ENCODE measurements around the gene TRPV3. TPM values are rescaled to one million over a fixed set of nuclear protein-coding genes. Genes with fewer than 3 reads are reported as not detected.

TRPV3 gene
- total RNA-seq, 2 experiments from 2014 or later: 0.72 to 0.77 TPM

DNA sequence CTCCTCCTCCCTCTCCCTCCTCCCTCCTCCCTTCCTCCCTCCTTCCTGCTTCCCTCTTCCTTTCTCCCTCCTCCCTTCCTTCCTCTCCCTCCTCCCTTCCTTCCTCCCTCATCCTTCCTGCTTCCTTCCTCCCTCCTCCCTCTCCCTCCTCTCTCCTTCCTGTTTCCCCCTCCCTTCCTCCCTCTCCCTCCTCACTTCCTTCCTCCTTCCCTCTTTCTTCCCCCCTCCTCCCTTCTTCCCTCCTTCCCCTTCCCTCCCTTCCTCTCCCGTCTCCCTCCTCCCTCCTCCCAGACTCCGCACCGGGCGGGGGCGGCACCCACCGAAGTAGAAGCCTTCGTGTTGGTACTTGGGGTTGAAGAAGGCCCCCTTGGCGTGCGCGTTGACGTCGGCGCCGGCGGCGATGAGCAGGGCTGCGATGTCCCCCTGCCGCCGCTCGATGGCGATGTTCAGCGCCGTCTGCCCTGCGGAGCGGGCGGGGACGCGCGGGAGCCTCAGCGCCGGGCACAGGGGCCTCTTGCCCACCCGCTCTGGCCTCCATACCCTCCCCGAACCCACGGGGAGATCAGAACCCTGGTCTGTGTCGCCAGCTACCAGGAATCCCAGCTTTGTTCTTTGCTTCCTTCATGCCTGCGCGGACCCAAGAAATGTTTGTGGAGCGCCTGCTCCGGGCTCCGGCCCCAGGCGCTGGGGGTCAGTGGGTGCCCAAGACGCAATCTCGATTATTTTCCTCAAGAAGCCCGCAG is 22.2 kb downstream of the TRPV3 start:
- Mint-ChIP-seq H3K9me3 (no peaks in the 10 kb centered on the region), H3K27ac (no peak overlapping the region), H3K4me1 (ENCODE audit: low read depth) (peaks cover 3% of the 10 kb centered on the region), H3K4me3 (peak overlapping the region; percentile 54), H3K36me3 (ENCODE audit: low read depth) (no peaks in the 10 kb centered on the region), H3K27me3 (ENCODE audit: low read depth) (peaks cover 4% of the 10 kb centered on the region)
- intact Hi-C loops (cut with micrococcal nuclease): loop anchor here (1.0 to 2.0 kb wide), 2 partner anchors 113 to 133 kb away; partner anchors contain the start of genes EMC6 and TAX1BP3
- CTCF ChIA-PET: interaction anchor here (0.6 kb wide), 1 partner anchor 399 kb away, joined by 3 read pairs; no protein-coding TSS in a partner anchor
- peak; percentile 71 for DNase-seq

GRCh38 chr17:3534881-3535252 is 22.7 kb downstream of the TRPV3 start:
- intact Hi-C loops (cut with micrococcal nuclease): loop anchor here (1.0 to 2.0 kb wide), 2 partner anchors 114 to 133 kb away; partner anchors contain the start of genes EMC6 and TAX1BP3
- peak overlapping the region; percentile 54 for H3K4me3 Mint-ChIP-seq

DNA sequence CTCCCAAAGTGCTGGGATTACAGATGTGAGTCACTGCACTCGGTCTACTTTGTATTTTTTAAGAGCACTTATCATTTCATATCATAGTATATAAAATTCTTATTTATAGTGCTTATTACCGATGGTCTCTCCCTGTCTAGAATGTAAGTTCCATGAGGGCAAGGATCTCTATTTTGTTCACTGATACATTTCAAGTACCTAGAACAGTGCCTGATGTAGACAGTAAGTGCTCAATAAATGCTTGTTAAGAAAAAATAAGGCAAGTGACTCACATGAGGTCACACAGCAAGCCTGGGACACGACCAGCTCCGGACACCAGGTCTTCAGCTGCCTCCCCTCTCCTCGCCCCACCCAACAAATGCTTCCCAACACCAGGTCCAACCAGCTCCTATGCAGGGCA is 23.9 kb downstream of the TRPV3 start:
- intact Hi-C loops (cut with micrococcal nuclease): loop anchor here (2.0 kb wide), 1 partner anchor 115 kb away; no protein-coding TSS in a partner anchor
- H3K36me3 Mint-ChIP-seq (ENCODE audit: low read depth): no peaks in the 10 kb centered on the region
- peaks cover 3% of the 10 kb centered on the region for H3K4me1 Mint-ChIP-seq (ENCODE audit: low read depth)
- H3K27me3 Mint-ChIP-seq (ENCODE audit: low read depth): peaks cover 4% of the 10 kb centered on the region
- CTCF ChIA-PET: interaction anchor here (0.8 kb wide), 1 partner anchor 114 kb away, joined by 3 read pairs; no protein-coding TSS in a partner anchor
- H3K9me3 Mint-ChIP-seq: no peaks in the 10 kb centered on the region
- H3K27ac Mint-ChIP-seq: no peak overlapping the region
- no peak overlapping the region for H3K4me3 Mint-ChIP-seq
- DNase-seq: no peak

More at GRCh38 chr17:3534881-3535252, 22.7 kb downstream of the TRPV3 start:
- H3K27ac Mint-ChIP-seq: no peak overlapping the region
- peaks cover 3% of the 10 kb centered on the region for H3K4me1 Mint-ChIP-seq (ENCODE audit: low read depth)
- H3K27me3 Mint-ChIP-seq (ENCODE audit: low read depth): peaks cover 4% of the 10 kb centered on the region
- H3K36me3 Mint-ChIP-seq (ENCODE audit: low read depth): no peaks in the 10 kb centered on the region
- peak; percentile 31 for DNase-seq
- H3K9me3 Mint-ChIP-seq: no peaks in the 10 kb centered on the region
- CTCF ChIA-PET: interaction anchor here (0.6 kb wide), 1 partner anchor 102 kb away, joined by 3 read pairs; no protein-coding TSS in a partner anchor

DNA sequence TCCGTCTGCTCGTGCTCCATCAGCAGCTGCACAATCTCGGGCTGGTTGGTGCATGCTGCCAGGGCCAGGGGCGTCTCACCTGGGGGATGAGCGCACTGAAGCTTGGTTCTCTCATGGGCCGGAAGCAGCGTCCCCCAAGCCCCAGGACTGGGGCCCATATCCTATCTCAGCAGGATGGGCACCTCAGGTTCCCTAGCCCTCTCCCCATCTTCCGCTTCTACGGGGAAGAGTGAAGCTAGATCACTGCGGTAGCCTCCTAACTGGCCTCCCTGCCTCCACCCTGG is 24.8 kb downstream of the TRPV3 start:
- no peak for DNase-seq
- Mint-ChIP-seq H3K9me3 (no peaks in the 10 kb centered on the region), H3K27ac (no peak overlapping the region), H3K27me3 (ENCODE audit: low read depth) (peaks cover 4% of the 10 kb centered on the region), H3K36me3 (ENCODE audit: low read depth) (no peaks in the 10 kb centered on the region), H3K4me1 (ENCODE audit: low read depth) (peaks cover 3% of the 10 kb centered on the region), H3K4me3 (no peak overlapping the region)
- intact Hi-C loops (cut with micrococcal nuclease): no loop called here
- CTCF ChIA-PET: no interaction called here

DNA sequence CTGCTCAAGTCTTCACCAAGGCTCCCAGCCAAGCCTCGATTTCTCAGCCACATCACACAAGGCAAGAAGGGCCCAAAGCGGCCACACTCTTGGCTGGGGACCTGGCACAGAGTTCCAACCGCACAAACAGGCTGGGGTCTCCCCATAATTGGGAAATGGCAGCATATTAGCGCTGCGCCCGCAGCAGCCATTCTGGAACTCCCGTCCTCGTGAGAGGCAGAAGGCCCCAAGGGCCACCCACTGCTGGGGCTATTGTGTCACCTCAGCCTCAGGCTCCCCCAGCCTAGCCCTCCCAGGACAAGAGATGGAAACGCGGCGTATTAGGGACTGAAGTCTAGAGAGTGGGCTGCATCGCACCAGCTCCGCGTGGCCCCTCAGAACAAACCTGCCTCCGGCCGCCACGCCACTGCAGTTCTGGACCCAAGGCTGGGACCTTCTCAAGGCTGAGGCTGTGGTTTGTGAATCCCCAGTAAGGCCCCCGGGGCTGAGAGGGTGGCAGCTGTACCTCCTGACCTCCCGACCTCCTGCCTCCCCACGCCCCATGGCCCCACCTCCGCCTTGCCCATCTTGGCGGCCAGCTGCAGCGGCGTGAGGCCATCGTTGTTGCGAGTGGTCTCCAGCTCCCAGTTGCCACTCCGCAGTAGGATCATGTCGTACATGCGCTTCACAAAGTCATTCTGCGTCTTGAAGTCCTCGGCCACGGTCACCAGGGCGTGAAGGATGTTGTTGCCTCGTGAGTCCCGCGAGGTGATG is 25.3 kb downstream of the TRPV3 start:
- DNase-seq: no peak
- Mint-ChIP-seq H3K4me1 (ENCODE audit: low read depth) (peaks cover 3% of the 10 kb centered on the region), H3K27ac (no peak overlapping the region), H3K4me3 (no peak overlapping the region), H3K9me3 (no peaks in the 10 kb centered on the region), H3K36me3 (ENCODE audit: low read depth) (no peaks in the 10 kb centered on the region), H3K27me3 (ENCODE audit: low read depth) (peaks cover 4% of the 10 kb centered on the region)
- CTCF ChIA-PET: no interaction called here
- intact Hi-C loops (cut with micrococcal nuclease): no loop called here

DNA sequence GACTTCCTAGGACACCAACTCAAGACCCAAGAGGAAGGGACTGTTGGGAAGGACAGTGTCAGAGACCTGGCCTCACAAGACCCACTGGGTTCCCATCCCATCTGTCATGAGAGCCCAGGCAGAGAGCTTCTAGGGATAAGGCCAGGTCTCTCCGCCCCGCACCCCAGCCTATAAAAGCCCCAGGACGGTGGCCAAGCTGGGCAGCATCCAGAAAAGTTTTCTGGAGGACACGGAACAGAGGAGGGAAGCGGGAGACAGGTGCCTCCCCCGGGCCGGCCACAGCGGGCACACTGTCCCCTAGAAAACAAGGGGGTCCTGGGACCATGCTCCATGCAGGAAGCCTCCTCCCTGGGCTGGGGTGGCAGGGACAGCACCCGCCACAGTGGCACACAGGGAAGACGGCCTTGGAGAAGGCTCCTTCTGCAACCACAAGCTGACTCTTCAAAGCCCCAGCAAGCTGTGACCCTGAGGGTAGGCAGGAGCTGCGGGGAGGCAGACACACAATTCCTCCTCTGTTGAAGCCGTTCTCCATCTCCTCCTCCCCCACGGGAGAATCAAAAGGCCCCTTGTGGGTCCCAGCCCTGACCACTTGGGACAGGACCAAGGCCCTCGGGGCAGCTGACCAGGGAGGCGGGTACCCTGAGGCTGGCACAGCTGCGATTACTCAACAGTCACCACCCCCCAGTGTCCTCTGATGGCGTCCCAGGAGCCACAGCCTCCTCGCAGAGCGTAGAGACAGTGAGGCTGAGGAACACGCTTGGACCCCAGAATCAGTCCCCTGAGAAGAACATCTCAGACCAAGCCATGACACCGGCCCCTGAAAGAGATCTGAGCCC is 26.1 kb downstream of the TRPV3 start:
- no peaks in the 10 kb centered on the region for H3K36me3 Mint-ChIP-seq (ENCODE audit: low read depth)
- no peak overlapping the region for H3K27ac Mint-ChIP-seq
- DNase-seq: no peak
- peaks cover 2% of the 10 kb centered on the region for H3K27me3 Mint-ChIP-seq (ENCODE audit: low read depth)
- peaks cover 3% of the 10 kb centered on the region for H3K4me1 Mint-ChIP-seq (ENCODE audit: low read depth)
- H3K4me3 Mint-ChIP-seq: no peak overlapping the region
- intact Hi-C loops (cut with micrococcal nuclease): no loop called here
- CTCF ChIA-PET: no interaction called here
- no peaks in the 10 kb centered on the region for H3K9me3 Mint-ChIP-seq

- DNase-seq: no peak
- H3K27ac Mint-ChIP-seq: no peak overlapping the region
- no peaks in the 10 kb centered on the region for H3K27me3 Mint-ChIP-seq (ENCODE audit: low read depth)
- H3K9me3 Mint-ChIP-seq: no peaks in the 10 kb centered on the region
- CTCF ChIA-PET: no interaction called here
- intact Hi-C loops (cut with micrococcal nuclease): no loop called here
- peaks cover 3% of the 10 kb centered on the region for H3K4me1 Mint-ChIP-seq (ENCODE audit: low read depth)
- no peaks in the 10 kb centered on the region for H3K36me3 Mint-ChIP-seq (ENCODE audit: low read depth)
- no peak overlapping the region for H3K4me3 Mint-ChIP-seq
Observed at GRCh38 chr17:3529817-3530741, 27.5 kb downstream of the TRPV3 start.

GRCh38 chr17:3528880-3529511 is 28.6 kb downstream of the TRPV3 start:
- no peak overlapping the region for H3K27ac Mint-ChIP-seq

DNA sequence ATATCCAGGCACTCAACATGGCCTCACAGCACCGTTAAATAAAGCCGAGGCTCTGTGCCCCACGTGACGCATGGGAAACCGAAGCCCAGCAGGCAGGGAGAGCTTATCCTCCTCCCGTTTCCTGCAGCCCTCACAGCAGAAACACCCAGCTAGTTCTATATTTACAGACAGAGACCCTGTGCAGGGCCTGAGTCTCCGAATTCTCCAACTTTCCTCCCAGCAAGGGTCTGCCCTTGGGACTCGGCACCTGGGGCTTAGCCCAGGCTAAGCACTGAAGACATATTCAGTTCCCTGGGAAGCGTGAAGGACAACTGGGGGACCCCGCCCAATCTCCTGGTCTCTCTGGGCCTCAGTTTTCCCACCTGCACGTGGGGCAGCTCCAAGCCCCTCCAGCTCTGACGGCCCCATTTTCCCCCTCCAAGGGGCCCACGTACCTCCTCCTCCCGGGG is 29.2 kb downstream of the TRPV3 start:
- Mint-ChIP-seq H3K4me3 (no peak overlapping the region), H3K9me3 (no peaks in the 10 kb centered on the region), H3K27ac (no peak overlapping the region), H3K27me3 (ENCODE audit: low read depth) (no peaks in the 10 kb centered on the region), H3K4me1 (ENCODE audit: low read depth) (no peaks in the 10 kb centered on the region), H3K36me3 (ENCODE audit: low read depth) (no peaks in the 10 kb centered on the region)
- no peak for DNase-seq
- intact Hi-C loops (cut with micrococcal nuclease): no loop called here
- CTCF ChIA-PET: no interaction called here

More at GRCh38 chr17:3528880-3529511, 28.6 kb downstream of the TRPV3 start:
- H3K4me1 Mint-ChIP-seq (ENCODE audit: low read depth): peaks cover 3% of the 10 kb centered on the region
- no peaks in the 10 kb centered on the region for H3K36me3 Mint-ChIP-seq (ENCODE audit: low read depth)
- no peak for DNase-seq
- CTCF ChIA-PET: no interaction called here
- H3K27me3 Mint-ChIP-seq (ENCODE audit: low read depth): no peaks in the 10 kb centered on the region
- H3K9me3 Mint-ChIP-seq: no peaks in the 10 kb centered on the region
- H3K4me3 Mint-ChIP-seq: no peak overlapping the region
- intact Hi-C loops (cut with micrococcal nuclease): no loop called here

DNA sequence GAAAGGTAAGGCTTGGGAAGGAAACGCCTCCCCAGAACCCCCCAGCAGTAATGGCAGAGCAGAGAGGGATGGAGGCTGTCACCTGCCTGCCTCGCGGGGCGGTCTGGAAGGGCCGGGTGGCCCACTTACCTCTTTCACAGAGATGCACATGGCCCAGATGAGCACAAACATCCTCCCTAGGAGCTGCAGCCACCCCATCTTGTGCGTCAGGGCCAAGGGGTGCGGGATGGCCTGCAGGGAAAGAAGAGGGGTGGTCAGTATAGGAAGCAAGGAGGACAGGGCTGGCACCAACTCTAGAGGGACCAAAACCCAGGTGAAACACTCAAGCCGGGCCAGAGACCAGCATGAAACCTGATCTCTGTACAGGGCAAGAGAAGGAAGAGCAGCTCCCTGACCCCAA is 29.7 kb downstream of the TRPV3 start:
- CTCF ChIA-PET: no interaction called here
- no peak overlapping the region for H3K27ac Mint-ChIP-seq

DNA sequence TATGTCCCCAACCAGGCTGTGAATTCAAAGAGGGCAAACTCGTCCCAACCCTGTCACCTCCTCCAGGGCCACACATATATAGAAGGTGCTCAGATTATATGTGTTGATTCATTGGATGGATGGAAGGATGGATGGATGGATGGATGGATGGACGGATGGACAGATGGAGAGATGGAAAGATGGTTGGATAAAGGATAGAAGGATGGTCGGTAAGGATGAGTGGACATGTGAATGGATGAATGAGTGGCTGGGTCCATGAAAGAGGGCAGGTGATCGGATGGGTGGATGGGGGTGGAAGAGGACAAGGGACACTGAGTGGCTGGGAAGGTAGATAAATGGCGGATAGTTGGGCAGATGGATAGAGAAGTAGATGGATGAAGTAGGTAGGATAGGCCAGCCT is 30.1 kb downstream of the TRPV3 start:
- H3K27ac Mint-ChIP-seq: no peak overlapping the region
- no peaks in the 10 kb centered on the region for H3K27me3 Mint-ChIP-seq (ENCODE audit: low read depth)
- CTCF ChIA-PET: no interaction called here
- no peak for DNase-seq
- H3K36me3 Mint-ChIP-seq (ENCODE audit: low read depth): no peaks in the 10 kb centered on the region
- no peaks in the 10 kb centered on the region for H3K4me1 Mint-ChIP-seq (ENCODE audit: low read depth)
- intact Hi-C loops (cut with micrococcal nuclease): no loop called here
- no peak overlapping the region for H3K4me3 Mint-ChIP-seq
- no peaks in the 10 kb centered on the region for H3K9me3 Mint-ChIP-seq

More for the DNA sequence above, 29.7 kb downstream of the TRPV3 start:
- no peak for DNase-seq
- Mint-ChIP-seq H3K4me3 (no peak overlapping the region), H3K4me1 (ENCODE audit: low read depth) (no peaks in the 10 kb centered on the region), H3K27me3 (ENCODE audit: low read depth) (no peaks in the 10 kb centered on the region), H3K9me3 (no peaks in the 10 kb centered on the region), H3K36me3 (ENCODE audit: low read depth) (no peaks in the 10 kb centered on the region)
- intact Hi-C loops (cut with micrococcal nuclease): no loop called here

All from activated naive CD4-positive, alpha-beta T cell treated with anti-CD3 and anti-CD28 coated beads for 36 hours (primary cell).